ENCODE measurements around the gene DRC3.

DRC3 gene

DNA sequence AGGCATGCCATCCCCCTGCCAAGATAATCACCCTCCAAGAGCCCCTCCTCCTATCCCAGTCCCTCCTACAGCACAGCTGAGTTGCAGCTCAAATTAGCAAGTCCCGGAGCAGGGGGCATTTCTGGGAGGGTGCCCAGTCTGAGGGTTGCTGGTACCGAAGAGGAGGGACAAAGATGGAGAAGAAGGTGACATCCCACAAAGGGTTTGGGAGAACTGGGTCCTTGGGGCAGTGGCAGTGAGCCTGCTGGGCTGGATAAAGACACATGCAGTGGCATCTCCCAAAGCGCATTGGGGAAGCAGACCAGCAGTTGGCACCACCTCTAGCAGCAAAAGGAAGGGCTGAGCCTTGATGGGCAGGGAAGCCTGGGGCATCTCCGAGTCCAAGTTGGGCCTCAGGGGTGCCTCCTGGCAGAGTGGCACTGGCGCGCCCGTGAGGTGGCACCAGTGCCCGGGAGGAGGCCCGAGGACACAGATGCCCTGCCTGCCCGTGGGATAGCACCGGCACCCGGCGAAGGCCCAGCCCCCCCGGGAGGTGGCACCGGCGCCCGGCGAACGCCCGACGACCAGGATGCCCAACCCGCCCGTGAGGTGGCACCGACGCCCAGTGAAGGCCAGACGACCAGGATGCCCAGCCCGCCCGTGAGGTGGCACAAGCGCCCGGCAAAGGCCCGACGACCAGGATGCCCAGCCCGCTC, 1.1 kb upstream of the DRC3 start:
- CTCF ChIA-PET: interaction anchor here (0.9 kb wide), 1 partner anchor 11 kb away, joined by 3 read pairs; no protein-coding TSS in a partner anchor
- POLR2A ChIA-PET: interaction anchor here (1.0 to 2.9 kb wide), 5 partner anchors 10 to 135 kb away, joined by 4 to 16 read pairs (median 5); partner anchors contain the start of gene SREBF1
- DNase-seq (ENCODE audit: extremely low spot score): no peak
- no peak for TF ChIP-seq SP1 (IDR thresholded peaks at IDR 0.05)
- TF ChIP-seq HDGF (IDR thresholded peaks at IDR 0.05; ENCODE audit: borderline replicate concordance): no peak
- no peak for TF ChIP-seq FOXA1 (IDR thresholded peaks at IDR 0.05)
- no peak for TF ChIP-seq CTBP1 (IDR thresholded peaks at IDR 0.05; ENCODE audit: borderline replicate concordance)
- TF ChIP-seq, protein P1, sequence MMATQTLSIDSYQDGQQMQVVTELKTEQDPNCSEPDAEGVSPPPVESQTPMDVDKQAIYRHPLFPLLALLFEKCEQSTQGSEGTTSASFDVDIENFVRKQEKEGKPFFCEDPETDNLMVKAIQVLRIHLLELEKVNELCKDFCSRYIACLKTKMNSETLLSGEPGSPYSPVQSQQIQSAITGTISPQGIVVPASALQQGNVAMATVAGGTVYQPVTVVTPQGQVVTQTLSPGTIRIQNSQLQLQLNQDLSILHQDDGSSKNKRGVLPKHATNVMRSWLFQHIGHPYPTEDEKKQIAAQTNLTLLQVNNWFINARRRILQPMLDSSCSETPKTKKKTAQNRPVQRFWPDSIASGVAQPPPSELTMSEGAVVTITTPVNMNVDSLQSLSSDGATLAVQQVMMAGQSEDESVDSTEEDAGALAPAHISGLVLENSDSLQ (IDR thresholded peaks at IDR 0.05): no peak
- no peak for TF ChIP-seq LEF1 (IDR thresholded peaks at IDR 0.05; ENCODE audit: borderline replicate concordance)

DNA sequence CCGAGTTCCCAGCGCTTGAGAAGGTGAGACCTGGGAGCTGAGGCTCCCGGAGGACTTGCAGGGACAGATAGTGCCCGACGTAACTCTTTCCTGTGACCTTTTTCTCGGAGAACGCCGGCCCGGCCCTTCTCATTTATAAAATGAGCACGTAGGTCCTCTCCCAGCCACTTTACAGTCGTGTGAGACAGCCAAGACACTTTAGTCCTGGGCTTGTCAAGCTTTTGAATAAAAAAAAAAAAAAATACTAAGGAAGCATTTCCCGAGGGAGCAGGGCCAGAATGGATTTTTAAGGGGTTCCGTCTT, 241 bp downstream of the DRC3 start:
- POLR2A ChIA-PET: interaction anchor here (0.7 to 2.9 kb wide), 7 partner anchors 12 to 136 kb away, joined by 3 to 16 read pairs (median 6); partner anchors contain the start of gene SREBF1
- TF ChIP-seq FOXM1 (IDR thresholded peaks at IDR 0.05; ENCODE audit: borderline replicate concordance): no peak
- no peak for TF ChIP-seq NFRKB (IDR thresholded peaks at IDR 0.05)
- TF ChIP-seq, protein P1 (IDR thresholded peaks at IDR 0.05): no peak
- no peak for TF ChIP-seq LEF1 (IDR thresholded peaks at IDR 0.05; ENCODE audit: borderline replicate concordance)
- TF ChIP-seq TARDBP (IDR thresholded peaks at IDR 0.05): no peak
- CTCF ChIA-PET: interaction anchor here (0.7 to 1.0 kb wide), 3 partner anchors 28 to 54 kb away, joined by 3 to 4 read pairs (median 3); no protein-coding TSS in a partner anchor
- DNase-seq (ENCODE audit: extremely low spot score): no peak

DNA sequence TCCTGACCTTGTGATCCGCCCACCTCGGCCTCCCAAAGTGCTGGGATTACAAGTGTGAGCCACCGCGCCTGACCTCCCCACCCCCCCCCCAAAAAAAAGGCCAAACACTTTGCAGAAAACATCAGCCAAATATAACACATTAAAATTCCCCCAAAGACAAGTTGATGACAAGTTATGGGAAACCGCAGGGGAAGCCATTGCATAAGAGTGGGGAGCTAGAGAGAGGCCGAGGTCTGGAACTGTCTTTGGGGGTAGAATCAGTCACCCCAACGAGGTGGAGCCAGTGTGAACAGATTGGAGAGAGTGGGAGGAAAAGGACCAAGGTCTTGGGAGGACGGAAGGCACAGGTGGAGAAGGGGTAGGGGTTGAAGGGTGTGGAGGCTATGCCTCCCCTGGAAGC, 2.8 kb downstream of the DRC3 start:
- ChIA-PET POLR2A (interaction anchor here (0.6 kb wide), 1 partner anchor 1039 kb away, joined by 3 read pairs; no protein-coding TSS in a partner anchor), CTCF (interaction anchor here (0.7 kb wide), 1 partner anchor 85 kb away, joined by 10 read pairs; no protein-coding TSS in a partner anchor)
- no peak for DNase-seq (ENCODE audit: extremely low spot score)
- no peak for TF ChIP-seq HDGF (IDR thresholded peaks at IDR 0.05; ENCODE audit: borderline replicate concordance)
- no peak for TF ChIP-seq FOXK2 (IDR thresholded peaks at IDR 0.05)
- no peak for TF ChIP-seq ZNF384 (IDR thresholded peaks at IDR 0.05)
- no peak for TF ChIP-seq ELF4 (IDR thresholded peaks at IDR 0.05)
- no peak for TF ChIP-seq CTBP1 (IDR thresholded peaks at IDR 0.05; ENCODE audit: borderline replicate concordance)
- no peak for TF ChIP-seq BHLHE40 (IDR thresholded peaks at IDR 0.05; ENCODE audit: borderline replicate concordance)
- TF ChIP-seq NFRKB (IDR thresholded peaks at IDR 0.05): no peak
- TF ChIP-seq TARDBP (IDR thresholded peaks at IDR 0.05): no peak
- TF ChIP-seq FOXM1 (IDR thresholded peaks at IDR 0.05; ENCODE audit: borderline replicate concordance): no peak
- no peak for TF ChIP-seq LEF1 (IDR thresholded peaks at IDR 0.05; ENCODE audit: borderline replicate concordance)
- TF ChIP-seq, protein P1 (IDR thresholded peaks at IDR 0.05): no peak
- no peak for TF ChIP-seq L3MBTL2 (conservative IDR thresholded peaks at IDR 0.05)
- no peak for TF ChIP-seq SUZ12 (IDR thresholded peaks at IDR 0.05)
- TF ChIP-seq ARNT (IDR thresholded peaks at IDR 0.05): no peak
- TF ChIP-seq SP1 (IDR thresholded peaks at IDR 0.05): no peak

DNA sequence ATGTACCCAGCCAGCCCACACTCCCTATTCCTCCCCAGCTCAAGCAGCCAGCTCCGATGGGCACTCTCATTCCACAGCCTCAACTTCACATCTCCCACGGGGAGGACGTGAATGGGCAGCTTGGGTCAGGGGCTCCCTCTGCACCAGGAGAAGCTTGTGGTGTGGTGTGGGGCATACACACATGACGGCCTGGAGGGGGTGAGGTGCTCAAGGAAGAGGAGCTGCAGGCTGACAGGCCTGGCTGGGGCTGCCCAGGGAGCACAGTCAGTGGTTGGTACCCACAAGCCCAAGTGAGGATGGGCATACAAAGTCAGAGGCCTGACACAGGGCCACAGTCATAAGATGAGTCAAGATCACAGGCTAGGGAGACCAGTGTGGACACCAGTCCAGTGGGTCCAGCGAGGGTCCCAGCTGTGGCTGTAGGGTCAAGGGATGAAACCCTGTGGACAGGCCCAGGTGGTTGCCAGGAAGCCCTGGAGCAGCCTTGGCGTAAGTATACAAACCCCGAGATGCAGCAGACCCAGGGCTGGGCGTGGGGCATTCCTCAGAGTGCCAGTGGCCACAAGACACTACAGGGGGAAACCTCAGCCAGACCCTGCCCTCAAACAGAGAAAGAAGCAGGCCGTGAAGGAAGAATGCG, 4.4 kb downstream of the DRC3 start:
- DNase-seq (ENCODE audit: extremely low spot score): no peak
- no peak for TF ChIP-seq SP1 (IDR thresholded peaks at IDR 0.05)
- TF ChIP-seq HDGF (IDR thresholded peaks at IDR 0.05; ENCODE audit: borderline replicate concordance): no peak
- ChIA-PET POLR2A (no interaction called here), CTCF (interaction anchor here (0.5 kb wide), 1 partner anchor 53 kb away, joined by 3 read pairs; no protein-coding TSS in a partner anchor)

DNA sequence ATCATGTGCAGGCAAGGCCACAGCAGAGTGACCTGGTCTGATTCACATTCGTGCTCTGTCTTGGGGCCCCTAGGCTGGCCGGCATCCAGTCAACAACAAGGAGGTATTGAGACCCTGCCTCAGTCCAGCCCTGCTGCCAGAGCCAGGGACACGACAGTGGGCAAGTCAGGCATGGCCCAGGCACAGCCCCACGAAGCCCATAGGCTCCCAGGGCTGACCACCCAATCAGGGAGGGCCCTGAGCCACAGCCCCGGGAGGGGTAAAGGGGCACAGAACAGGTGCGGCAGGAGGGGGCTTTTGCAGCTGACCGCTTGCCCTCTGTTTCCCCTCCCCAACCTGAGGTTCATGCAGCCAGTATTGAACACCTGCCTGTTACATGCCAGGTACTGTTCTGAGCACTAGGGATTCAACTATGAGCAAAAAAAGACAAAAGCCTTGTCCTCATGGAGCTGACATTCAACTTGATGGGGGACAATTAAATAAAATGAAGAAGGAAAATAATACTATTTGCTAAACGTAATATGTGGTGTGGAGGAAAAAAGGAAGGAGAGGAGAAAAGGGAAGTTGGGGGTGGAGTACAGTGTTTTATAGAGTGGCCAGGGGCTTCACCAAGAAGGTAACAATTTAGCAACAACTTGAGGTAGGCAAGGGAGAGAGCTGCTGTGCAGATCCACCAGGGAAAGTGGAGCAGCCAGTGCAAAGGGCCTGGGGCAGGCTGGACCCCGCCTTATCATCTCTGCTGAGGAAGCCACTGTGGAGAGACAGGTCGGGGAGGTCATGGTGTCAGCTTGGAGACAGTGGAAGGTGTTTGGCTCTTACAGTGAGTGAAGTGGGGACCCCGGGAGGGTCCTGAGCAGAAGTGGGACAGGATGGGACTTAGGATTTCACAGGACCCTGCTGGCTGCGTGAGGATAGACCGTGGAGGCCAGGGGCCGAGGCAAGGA, 6.1 kb downstream of the DRC3 start:
- DNase-seq (ENCODE audit: extremely low spot score): no peak
- ChIA-PET CTCF (no interaction called here), POLR2A (no interaction called here)
- TF ChIP-seq, protein P1 (IDR thresholded peaks at IDR 0.05): no peak
- TF ChIP-seq SUZ12 (IDR thresholded peaks at IDR 0.05) (no peak), ELF4 (IDR thresholded peaks at IDR 0.05) (no peak), BHLHE40 (IDR thresholded peaks at IDR 0.05; ENCODE audit: borderline replicate concordance) (no peak), NFRKB (IDR thresholded peaks at IDR 0.05) (no peak), TARDBP (IDR thresholded peaks at IDR 0.05) (no peak), L3MBTL2 (conservative IDR thresholded peaks at IDR 0.05) (no peak), ZNF384 (IDR thresholded peaks at IDR 0.05) (no peak)

Data from HEK293T (cell line).